SU-DHL-6 (cell line): Measurements from ENCODE around the gene ERN2.

Experiments used
- H2AFZ ChIP-seq: fragments of 200-600 bp; sonication (generic); 2 replicates; pipeline ENCODE4 v1.6.1; 2014; ENCODE audit warnings: low read depth, mild to moderate bottlenecking, moderate library complexity, mixed read lengths, antibody characterized with exemption, low read length; ENCODE audit not compliant: severe bottlenecking
- H3F3A ChIP-seq: fragments of 200-600 bp; shearing (Covaris generic); 2 replicates; pipeline ENCODE4 v1.6.0; 2016; ENCODE audit warnings: antibody characterized with exemption, mild to moderate bottlenecking; ENCODE audit not compliant: insufficient read depth
- H3K27ac ChIP-seq: fragments of 200-600 bp; sonication (generic); 2 replicates; pipeline ENCODE4 v1.5.1; 2016; ENCODE audit warnings: low read depth, mild to moderate bottlenecking, low read length, moderate library complexity, mixed read lengths
- H3K27me3 ChIP-seq: fragments of 200-600 bp; sonication (generic), shearing (Covaris generic); 2 replicates; pipeline ENCODE4 v1.6.0; 2014; ENCODE audit warnings: mild to moderate bottlenecking, low read length
- H3K36me3 ChIP-seq: fragments of 200-600 bp; sonication (generic); 2 replicates; pipeline ENCODE4 v1.6.1; 2014; ENCODE audit warnings: mild to moderate bottlenecking, low read length, mixed read lengths
- H3K4me2 ChIP-seq: fragments of 300-600, 200-600 bp; shearing (Covaris generic), sonication (generic); 2 replicates; pipeline ENCODE4 v1.6.0; 2014; ENCODE audit warnings: low read length, low read depth, mild to moderate bottlenecking; ENCODE audit not compliant: poor library complexity, severe bottlenecking
- H3K4me3 ChIP-seq: fragments of 200-600 bp; sonication (generic); 2 replicates; pipeline ENCODE4 v1.5.1; 2014; ENCODE audit warnings: antibody characterized with exemption, low read length, mild to moderate bottlenecking, mixed read lengths; ENCODE audit not compliant: insufficient read depth, poor library complexity, severe bottlenecking
- H3K79me2 ChIP-seq: fragments of 200-600 bp; sonication (generic); 2 replicates; pipeline ENCODE4 v1.6.1; 2014; ENCODE audit warnings: mild to moderate bottlenecking, low read length, moderate library complexity; ENCODE audit not compliant: insufficient read depth
- H3K9ac ChIP-seq: fragments of 200-600 bp; sonication (generic); 2 replicates; pipeline ENCODE4 v1.7.0; 2014; ENCODE audit warnings: mild to moderate bottlenecking, low read length
- H3K9me2 ChIP-seq: fragments of 200-600 bp; sonication (generic); replicated peaks from 2 replicates; pipeline ENCODE4 v1.6.1; 2014; ENCODE audit warnings: low read length; ENCODE audit not compliant: insufficient read depth
- H3K9me3 ChIP-seq: fragments of 200-600 bp; sonication (generic); 2 replicates; pipeline ENCODE4 v1.6.1; 2014; ENCODE audit warnings: low read length, mixed read lengths; ENCODE audit not compliant: insufficient read depth
- H4K20me1 ChIP-seq: fragments of 200-600 bp; sonication (generic); 2 replicates; pipeline ENCODE4 v1.6.1; 2014; ENCODE audit warnings: low read depth, mild to moderate bottlenecking, antibody characterized with exemption, low read length, moderate library complexity, mixed read lengths
- EZH2phosphoT487 ChIP-seq: fragments of 200-600 bp; sonication (generic), shearing (Covaris generic); conservative IDR thresholded peaks from 2 replicates; pipeline ENCODE4 v1.6.1; 2018; ENCODE audit warnings: mild to moderate bottlenecking, antibody characterized with exemption, low read length, moderate library complexity, mixed read lengths
- TF ChIP-seq, protein P1 (sequence below): fragments of 200-600 bp; sonication (generic); IDR thresholded peaks from one replicate; pipeline ENCODE4 v1.5.1; 2017; ENCODE audit warnings: antibody characterized with exemption, mild to moderate bottlenecking, low read length, moderate library complexity; ENCODE audit not compliant: insufficient read depth, poor library complexity, severe bottlenecking

Gene ERN2

GRCh38 chr16:23670137-23670776 lies 42.8 kb downstream of the ERN2 start:
- Histone ChIP-seq H3K79me2 (no peaks in the 10 kb centered on the region), H2AFZ (no peak overlapping the region), H4K20me1 (no peaks in the 10 kb centered on the region), H3K27me3 (no peaks in the 10 kb centered on the region), H3K9ac (no peak overlapping the region), H3K9me3 (no peaks in the 10 kb centered on the region), H3K4me2 (no peak overlapping the region), H3K4me3 (no peak overlapping the region), H3F3A (no peaks in the 10 kb centered on the region), H3K36me3 (peaks cover 15% of the 10 kb centered on the region; the same call in 1 of the 2 replicates), H3K27ac (no peak overlapping the region), H3K9me2 (no peaks in the 10 kb centered on the region)
- TF ChIP-seq EZH2phosphoT487: no peak
- TF ChIP-seq, protein P1, sequence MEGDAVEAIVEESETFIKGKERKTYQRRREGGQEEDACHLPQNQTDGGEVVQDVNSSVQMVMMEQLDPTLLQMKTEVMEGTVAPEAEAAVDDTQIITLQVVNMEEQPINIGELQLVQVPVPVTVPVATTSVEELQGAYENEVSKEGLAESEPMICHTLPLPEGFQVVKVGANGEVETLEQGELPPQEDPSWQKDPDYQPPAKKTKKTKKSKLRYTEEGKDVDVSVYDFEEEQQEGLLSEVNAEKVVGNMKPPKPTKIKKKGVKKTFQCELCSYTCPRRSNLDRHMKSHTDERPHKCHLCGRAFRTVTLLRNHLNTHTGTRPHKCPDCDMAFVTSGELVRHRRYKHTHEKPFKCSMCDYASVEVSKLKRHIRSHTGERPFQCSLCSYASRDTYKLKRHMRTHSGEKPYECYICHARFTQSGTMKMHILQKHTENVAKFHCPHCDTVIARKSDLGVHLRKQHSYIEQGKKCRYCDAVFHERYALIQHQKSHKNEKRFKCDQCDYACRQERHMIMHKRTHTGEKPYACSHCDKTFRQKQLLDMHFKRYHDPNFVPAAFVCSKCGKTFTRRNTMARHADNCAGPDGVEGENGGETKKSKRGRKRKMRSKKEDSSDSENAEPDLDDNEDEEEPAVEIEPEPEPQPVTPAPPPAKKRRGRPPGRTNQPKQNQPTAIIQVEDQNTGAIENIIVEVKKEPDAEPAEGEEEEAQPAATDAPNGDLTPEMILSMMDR: no peak

DNA sequence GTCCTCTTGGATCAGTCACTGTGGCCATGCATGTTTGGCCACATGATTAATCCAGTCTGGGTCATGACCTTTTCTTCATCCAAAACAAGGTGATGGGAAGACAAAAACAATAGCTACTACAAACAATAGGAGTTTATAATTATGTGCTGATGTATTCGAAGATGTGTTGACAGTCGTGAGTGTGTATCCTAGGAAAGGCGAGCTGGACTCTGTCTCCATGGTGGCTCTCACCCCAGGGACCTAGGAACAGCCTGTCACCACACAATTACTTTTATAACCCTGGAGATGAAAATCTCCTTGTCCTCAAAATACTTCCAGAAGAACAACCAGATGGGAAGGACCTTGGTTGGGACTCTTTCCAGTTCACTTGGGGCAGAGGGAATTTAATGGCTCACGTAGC lies 44.1 kb downstream of the ERN2 start:
- Histone ChIP-seq H3K27ac (no peak overlapping the region), H3K9ac (no peak overlapping the region), H3K4me2 (no peak overlapping the region), H3K4me3 (no peak overlapping the region), H3F3A (no peaks in the 10 kb centered on the region), H3K79me2 (no peaks in the 10 kb centered on the region), H3K27me3 (no peaks in the 10 kb centered on the region), H3K9me3 (no peaks in the 10 kb centered on the region), H3K36me3 (peaks cover 15% of the 10 kb centered on the region; the same call in 1 of the 2 replicates), H3K9me2 (no peaks in the 10 kb centered on the region), H4K20me1 (no peaks in the 10 kb centered on the region), H2AFZ (no peak overlapping the region)
- TF ChIP-seq, protein P1: no peak
- no peak for TF ChIP-seq EZH2phosphoT487

- Histone ChIP-seq H3K36me3 (peaks cover 15% of the 10 kb centered on the region; the same call in 1 of the 2 replicates), H3K9me2 (no peaks in the 10 kb centered on the region), H3K4me3 (no peak overlapping the region), H2AFZ (no peak overlapping the region), H3K27ac (no peak overlapping the region), H3K9me3 (no peaks in the 10 kb centered on the region), H3K4me2 (no peak overlapping the region), H3F3A (no peaks in the 10 kb centered on the region), H3K27me3 (no peaks in the 10 kb centered on the region), H4K20me1 (no peaks in the 10 kb centered on the region), H3K9ac (no peak overlapping the region), H3K79me2 (no peaks in the 10 kb centered on the region)
- TF ChIP-seq, protein P1: no peak
- no peak for TF ChIP-seq EZH2phosphoT487
Observed at GRCh38 chr16:23668225-23668624, 44.8 kb downstream of the ERN2 start.
